CD4-positive, alpha-beta T cell treated with Interleukin-21 for 1 hour (primary cell): Measurements from ENCODE around the gene KIF18A.
"Not testable (repeated sequence)": the region's sequence is repeated elsewhere in the genome, so short reads cannot be mapped to it uniquely, and the experiment has no call there.

Source experiments
- DNase-seq: peaks from one replicate; pipeline ENCODE4 v3.0.0-alpha.2; 2020

Gene KIF18A

GRCh38 chr11:28105869-28106268 is 2.1 kb downstream of the KIF18A start:
- peak; percentile 21 for DNase-seq

- no peak for DNase-seq
Observed at GRCh38 chr11:28104984-28105383, 3.0 kb downstream of the KIF18A start.

DNA sequence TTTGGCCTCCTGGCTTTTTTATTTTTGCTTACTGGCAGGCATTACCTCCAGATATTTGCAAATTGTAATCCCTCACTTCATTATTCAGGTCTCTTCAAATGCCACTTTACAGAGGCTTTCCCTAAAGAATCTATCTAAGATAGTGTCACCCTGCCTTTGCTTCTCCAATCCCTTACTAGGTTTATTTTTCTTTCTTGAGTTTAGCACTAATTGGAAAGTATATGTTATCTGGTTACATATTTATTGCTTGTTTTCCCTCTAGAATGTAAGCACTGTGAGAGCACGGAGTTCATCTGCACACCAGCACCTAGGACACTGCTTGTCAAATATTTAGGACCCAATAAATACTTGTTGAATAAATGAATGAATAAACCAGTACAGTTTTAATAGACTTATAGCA is 3.5 kb downstream of the KIF18A start:
- DNase-seq: no peak

GRCh38 chr11:28102300-28102699 is 5.7 kb downstream of the KIF18A start:
- not testable (repeated sequence) for DNase-seq

GRCh38 chr11:28100665-28101064 is 7.3 kb downstream of the KIF18A start:
- DNase-seq: no peak

DNA sequence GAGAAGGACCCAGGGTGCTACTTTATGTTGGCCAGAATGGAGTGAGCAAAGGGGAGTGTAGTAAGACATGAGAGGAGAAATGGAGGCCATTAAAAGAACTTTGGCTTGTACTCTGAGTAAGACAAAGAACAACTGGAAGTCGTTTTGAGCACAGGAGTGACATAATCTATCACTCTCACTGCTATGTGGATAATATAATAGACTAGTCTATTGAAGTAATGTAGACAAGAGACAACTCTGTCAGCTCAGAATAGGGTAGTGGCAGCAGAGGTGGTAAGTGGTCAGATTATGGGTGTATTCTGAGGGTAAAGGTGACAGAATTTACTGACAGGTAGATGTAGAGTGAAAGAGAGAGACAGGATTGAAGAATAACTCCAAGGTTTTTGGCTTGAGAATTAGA is 8.2 kb downstream of the KIF18A start:
- no peak for DNase-seq

GRCh38 chr11:28098257-28098656 is 9.7 kb downstream of the KIF18A start:
- DNase-seq: no peak

- DNase-seq: no peak
Observed at GRCh38 chr11:28092786-28093185, 15.2 kb downstream of the KIF18A start.

- no peak for DNase-seq
Observed at GRCh38 chr11:28090052-28090749, 17.8 kb downstream of the KIF18A start.

GRCh38 chr11:28089378-28089777 is 18.6 kb downstream of the KIF18A start:
- DNase-seq: no peak

GRCh38 chr11:28087693-28088092 is 20.3 kb downstream of the KIF18A start:
- DNase-seq: not testable (repeated sequence)

- DNase-seq: not testable (repeated sequence)
Observed at GRCh38 chr11:28087192-28087591, 20.8 kb downstream of the KIF18A start.

DNA sequence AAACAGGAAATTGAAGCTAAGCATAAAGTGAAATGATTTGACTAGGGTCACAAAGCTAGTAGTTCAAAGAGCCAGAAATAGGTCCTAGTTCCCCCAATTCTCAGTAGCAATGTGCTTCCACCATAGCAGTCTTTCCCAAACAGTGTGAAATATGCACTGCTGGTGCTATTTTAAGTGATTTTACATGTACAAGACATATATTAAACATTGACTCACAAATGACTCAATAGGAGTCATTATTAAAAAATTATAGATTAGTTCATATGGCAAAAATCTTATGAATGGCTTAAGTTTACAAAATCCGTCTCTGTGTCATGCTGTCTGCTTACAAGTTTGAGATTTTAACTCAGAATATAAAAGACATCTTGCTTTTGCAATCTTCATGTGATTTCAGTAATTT is 21.4 kb downstream of the KIF18A start:
- no peak for DNase-seq

DNA sequence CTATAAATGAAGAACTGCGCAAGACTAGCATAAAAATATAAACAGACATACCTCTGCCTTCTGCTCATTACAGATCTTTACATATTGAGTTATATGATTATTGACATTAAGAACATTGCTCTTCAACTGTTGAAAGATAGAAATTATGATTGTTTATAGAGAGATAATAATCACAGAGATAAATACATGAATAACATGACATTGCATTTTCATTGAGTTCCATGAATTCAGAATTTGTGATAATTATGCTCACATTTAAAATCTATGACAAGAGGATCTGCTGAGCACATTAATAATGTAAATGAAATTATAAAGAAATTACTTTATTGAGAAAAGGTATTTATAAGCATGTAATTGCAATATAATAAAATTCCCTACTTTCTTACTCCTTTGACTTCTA is 24.8 kb downstream of the KIF18A start:
- no peak for DNase-seq

DNA sequence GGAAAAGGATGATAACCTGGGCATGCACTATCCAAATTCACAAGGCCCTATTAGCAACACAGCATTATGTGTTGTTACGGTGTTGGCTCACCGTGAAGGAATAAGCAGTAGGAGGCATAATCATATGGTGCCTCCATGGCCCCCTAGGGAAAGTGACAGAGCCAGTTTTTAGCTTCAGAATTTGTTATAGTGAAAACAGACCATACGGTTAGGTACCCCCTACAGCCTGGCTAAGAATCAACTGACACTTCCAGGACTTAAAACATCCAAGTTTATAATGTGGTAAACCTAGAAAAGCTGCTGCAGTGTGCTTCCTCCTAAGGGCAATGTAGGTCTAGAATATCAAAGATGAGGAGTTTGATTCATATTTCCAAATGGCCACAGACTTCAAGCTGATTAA is 30.4 kb downstream of the KIF18A start:
- DNase-seq: no peak

DNA sequence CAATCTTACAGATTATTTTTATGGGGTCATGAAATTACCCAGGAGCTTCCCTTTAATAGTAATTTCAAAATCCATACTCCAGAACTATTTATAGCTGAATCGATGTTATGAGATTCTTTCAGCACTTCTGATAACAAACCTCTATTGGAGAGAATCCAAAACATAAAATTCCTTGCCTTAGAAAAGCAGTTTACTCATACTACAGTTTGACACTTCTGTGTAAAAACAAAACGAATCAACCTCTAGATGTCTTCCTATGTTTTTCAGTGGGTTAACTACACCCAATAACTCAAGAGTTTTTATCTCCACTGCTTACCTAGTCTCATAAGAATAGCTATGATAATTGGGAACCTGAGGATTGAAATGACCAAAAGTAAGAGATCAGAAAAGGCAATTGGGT is 35.6 kb downstream of the KIF18A start:
- DNase-seq: no peak

DNA sequence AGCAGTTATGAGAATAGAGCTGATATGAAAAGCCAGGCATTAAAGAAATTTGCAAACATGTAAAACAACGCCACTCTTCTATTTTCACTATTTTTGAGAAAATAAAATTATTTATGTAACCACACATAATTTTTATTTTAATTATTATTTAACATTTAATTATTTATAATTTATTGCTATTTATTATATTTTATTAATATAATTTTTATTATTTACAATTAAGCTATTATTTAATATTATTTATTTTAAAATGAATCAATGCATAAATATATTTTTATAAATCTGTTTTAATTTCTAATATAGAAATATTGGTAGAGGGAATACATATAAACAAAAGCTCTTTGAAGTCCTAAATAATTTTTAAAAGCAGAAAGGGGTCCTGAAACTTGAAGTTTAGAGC is 36.7 kb downstream of the KIF18A start:
- DNase-seq: no peak

- DNase-seq: no peak
Observed at GRCh38 chr11:28058333-28058732, 49.6 kb downstream of the KIF18A start.

DNA sequence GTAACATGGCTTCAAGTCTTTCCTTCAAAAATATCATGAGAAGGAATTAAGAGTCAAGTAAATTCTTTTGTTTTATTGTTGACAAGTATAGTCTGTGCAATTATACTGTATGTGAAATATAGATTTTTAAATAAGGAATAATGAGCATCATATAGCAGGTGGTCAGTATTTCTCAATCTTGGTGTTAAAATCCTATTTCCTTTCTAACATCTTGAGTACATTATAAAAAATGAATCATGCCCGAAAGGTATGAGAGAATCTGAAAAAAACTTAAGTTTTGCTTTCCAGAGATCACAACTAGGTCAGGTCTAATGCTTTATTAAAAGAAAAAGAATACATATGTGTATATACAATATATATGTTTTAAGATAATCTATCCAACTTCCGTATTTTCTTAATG is 53.1 kb downstream of the KIF18A start:
- no peak for DNase-seq

DNA sequence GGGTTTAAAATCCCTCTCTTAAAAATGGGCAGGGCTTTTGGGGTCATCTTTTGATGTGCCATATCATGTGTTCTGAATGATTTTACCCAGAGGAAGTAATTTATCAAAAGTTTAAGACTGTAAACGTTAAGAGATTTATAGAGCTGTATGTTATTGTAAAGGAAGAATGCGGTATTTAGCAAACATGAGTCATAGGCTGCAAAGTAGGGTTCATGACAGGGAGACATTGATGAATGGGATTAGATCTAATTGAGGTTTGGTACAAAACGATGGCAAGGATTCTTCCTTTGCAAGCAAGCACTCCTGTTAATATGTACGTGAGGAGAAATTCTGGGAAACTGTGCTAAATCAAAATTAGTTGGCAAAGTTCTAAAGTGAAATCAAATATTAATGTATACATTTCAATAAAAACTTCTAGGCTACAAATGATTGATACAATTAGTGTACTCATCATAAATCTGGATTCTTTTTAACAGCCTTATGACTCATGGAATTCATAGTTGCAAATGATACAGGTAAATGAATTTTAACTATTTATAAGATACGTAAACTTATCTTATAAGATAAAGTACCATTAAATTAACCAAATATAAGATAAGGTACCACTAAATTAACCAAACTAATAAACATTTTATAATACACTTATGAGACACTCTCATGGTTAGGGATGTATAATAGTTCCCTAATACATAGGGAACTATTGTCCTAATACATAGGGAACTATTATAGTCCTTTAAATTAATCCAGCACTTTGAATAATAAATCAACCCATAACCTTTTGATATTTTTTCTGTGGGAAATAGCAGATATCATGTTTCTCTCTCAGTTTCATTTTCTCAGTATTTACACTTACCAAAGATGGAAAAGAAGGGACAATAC is 58.4 kb downstream of the KIF18A start:
- no peak for DNase-seq

- no peak for DNase-seq
Observed at GRCh38 chr11:28048812-28049211, 59.1 kb downstream of the KIF18A start.

DNA sequence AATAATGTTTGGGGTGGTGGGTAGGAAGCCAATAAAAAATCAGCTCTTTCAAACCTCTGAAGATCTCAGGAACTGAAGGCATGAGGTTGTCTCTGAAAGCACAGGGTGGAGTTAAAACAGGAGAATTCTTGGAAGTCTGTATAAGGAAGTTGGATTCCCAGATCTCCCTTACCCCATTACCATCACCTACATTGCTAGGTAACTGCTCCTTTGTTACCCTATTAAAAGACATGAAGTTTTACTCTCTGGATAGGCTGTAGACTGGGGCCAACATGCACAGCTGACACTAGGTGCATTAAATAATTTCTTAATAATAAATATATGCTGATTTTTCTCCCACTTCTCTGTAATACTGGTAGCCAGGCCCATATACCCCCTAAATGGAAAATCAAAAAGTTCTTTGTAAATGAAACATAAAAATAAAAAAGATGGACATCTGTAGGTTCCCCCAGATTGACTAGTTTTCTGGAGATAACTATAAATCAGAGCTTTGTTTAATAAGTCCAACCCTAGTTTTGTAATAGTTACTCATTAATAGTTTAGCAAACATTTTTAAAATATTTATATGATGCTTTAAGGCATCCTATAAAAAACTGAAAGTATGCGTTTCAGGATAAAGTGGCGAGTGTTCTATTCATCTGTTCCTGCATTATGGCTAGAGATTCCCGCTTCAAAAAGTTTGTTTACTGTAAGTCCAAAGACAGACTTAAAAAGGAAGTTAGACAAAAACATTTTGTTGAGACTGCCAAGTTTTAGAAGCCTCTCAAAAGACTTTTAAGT is 63.8 kb downstream of the KIF18A start:
- no peak for DNase-seq

- DNase-seq: no peak
Observed at GRCh38 chr11:28040384-28040783, 67.6 kb downstream of the KIF18A start.

DNA sequence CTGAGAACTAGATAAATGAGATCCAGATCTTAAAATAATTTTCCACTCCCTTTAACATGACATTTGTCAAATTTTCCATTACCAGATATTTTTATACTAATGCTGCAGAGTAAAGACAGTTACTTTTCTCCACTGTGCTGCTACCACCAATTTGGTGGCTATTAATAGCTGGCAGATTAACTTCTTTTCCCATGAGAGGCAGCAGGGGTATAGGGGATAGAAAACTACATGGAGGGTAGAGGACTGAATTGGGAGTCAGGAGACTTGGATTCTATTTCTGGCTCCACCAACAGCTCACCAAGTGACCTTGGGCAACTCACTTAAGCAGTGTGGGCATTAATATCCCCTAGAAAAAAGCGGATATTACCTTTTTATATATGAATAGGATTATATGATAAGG is 69.2 kb downstream of the KIF18A start:
- DNase-seq: no peak
